RPMI8226 (cell line): ENCODE results near the gene NSL1.
"Not testable (repeated sequence)": the region's sequence is repeated elsewhere in the genome, so short reads cannot be mapped to it uniquely, and the experiment has no call there.

Experiments
- DNase-seq: peaks from one replicate; pipeline ENCODE4 v3.0.0-alpha.2; 2015

Gene NSL1

GRCh38 chr1:212746546-212746945, 45.0 kb downstream of the NSL1 start:
- no peak for DNase-seq

GRCh38 chr1:212745303-212745702, 46.3 kb downstream of the NSL1 start:
- no peak for DNase-seq

GRCh38 chr1:212743901-212744475, 47.6 kb downstream of the NSL1 start:
- DNase-seq: no peak

DNA sequence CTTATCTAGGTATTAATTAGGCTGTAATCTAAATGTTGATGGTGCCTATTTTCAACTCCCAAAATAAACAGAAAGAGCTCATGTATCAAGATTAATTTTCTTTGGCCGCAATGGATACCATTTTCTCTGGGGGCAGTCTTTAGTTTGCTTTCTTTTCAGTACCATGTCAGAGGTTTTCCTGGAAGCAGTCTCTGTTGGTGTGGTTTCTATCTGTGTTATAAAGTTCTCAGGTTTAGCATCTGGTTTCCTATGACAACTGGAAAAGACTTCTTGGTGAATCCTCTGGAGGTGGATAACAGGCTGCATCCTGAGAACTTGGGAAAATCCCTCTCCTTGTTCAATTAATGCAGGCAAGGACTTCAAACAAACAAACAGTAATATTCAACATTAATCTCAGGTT, 53.2 kb downstream of the NSL1 start:
- DNase-seq: no peak

DNA sequence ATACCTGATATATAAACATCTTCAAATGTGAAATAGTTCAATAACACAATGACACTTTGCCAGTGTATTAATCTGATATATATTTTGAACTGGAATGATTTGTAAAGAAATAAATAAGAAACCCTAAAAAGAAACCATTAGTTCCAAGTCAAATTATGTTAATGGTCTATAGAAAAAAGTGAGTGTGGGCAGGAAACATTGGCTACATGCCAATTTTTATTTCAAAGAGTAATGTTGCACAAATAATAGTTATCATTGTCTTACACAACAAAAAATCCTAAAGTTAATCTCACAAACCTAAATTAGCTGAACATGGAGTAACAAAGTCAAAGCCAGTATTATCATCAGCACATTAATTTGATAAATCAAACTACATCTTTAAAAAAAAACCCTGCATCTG, 54.0 kb downstream of the NSL1 start:
- DNase-seq: no peak

- DNase-seq: no peak
Observed at GRCh38 chr1:212733109-212733508, 58.5 kb downstream of the NSL1 start.

GRCh38 chr1:212731630-212732029, 59.9 kb downstream of the NSL1 start:
- no peak for DNase-seq

DNA sequence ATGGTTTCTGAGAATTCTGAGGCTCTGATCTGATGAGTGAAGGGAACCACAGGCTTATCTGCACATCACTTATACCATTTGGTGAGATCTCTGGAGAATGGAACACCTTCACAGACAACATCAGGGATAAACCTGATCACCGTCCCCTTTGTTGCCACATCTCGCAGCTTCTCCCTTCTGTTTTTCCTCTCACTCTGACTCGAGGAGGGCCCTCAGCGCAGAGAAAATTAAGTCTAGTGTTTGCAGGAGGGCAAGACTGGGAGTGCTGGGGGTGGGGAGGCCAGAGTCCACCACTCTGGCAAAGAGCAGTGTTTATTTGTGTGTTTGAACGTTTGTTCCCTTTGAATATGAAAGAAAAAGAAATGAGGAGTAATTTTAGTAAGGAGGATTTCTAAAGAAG, 63.0 kb downstream of the NSL1 start:
- no peak for DNase-seq

DNA sequence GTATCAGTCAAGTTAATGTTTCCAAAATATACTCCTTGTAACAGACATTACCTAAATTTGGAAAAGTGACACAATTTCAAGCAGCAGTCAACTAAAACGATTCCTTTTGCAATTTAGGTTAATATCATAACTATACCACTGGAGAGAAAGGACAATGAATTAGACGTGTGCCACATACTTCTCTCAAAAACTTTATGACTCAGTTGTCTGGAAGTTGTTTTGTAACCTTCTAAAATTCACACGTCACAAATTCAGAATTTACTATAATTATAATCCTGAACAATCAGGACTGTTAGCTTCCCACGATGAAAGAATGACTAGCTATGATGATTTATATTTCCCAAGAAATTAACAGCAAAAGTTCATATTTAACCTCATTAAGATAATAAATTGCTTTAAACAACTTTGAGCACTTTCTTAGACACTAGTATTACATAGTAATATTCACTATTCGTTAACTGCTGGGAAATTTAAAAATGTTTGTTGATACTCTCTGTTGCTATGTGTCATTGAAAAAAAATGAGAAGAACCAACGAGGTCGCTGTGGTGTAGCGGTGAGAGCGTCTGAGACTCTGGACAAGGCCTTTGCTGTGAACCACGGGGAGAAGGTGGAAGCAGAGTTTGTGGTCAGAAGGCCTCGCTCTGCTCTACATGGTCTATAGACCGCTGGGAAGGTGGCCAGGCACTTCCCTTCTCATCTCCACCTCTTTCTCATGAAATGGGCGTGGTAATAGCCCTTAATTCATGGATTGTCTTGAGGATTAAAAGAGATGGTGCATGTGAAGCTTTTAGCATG, 64.0 kb downstream of the NSL1 start:
- DNase-seq: no peak

DNA sequence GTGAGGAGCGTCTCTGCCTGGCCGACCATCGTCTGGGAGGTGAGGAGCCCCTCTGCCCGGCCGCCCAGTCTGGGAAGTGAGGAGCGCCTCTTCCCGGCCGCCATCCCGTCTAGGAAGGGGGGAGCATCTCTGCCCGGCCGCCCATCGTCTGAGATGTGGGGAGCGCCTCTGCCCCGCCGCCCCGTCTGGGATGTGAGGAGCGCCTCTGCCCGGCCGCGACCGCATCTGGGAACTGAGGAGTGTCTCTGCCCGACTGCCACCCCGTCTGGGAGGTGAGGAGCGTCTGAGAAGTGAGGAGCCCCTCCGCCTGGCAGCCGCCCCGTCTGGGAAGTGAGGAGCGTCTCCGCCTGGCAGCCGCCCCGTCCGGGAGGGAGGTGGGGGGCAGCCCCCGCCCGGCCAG, 66.9 kb downstream of the NSL1 start:
- not testable (repeated sequence) for DNase-seq

GRCh38 chr1:212722270-212722957, 69.2 kb downstream of the NSL1 start:
- no peak for DNase-seq

DNA sequence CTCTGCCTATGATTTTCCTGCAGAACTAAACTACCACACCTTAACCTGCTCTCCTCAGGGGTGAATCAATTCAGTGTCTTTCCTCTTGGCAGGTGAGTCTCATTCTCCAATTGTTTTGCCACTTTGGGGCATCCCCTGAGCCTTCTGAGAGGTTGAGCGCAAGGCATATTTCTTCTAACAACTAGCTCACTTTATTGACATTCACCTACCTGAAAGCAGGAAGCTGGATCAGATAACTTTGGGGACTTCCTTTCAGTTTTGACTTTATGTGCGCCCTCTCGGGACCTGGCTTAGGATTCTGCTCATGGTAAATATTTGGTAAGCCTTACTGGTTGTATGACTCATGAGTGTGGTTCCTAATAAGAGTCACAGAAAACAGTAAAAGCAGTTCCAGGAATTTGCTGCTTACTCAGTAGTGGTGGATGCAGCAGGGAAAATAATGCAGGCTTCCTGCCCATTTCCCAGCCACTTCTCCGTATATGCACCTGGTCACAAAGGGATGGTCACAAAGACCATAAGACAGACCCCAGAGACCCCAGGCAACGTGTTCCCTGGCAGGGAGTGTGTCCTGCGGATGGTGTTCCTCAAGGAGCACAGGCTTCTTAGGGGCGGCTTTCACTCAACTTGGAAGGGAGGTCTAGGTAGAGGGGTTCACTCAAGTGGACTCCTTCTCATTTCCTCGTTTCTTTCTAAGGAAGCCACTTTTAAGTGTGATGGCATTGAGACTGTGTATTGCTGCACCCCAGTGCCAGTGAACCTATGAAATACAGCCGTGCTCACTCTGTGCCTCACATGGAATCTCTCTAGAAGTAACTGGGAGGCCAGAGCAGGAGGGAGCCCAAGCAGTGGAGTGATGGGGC, 70.0 kb downstream of the NSL1 start:
- DNase-seq: no peak

GRCh38 chr1:212719633-212720032, 71.9 kb downstream of the NSL1 start:
- no peak for DNase-seq

- no peak for DNase-seq
Observed at GRCh38 chr1:212718499-212718898, 73.1 kb downstream of the NSL1 start.

DNA sequence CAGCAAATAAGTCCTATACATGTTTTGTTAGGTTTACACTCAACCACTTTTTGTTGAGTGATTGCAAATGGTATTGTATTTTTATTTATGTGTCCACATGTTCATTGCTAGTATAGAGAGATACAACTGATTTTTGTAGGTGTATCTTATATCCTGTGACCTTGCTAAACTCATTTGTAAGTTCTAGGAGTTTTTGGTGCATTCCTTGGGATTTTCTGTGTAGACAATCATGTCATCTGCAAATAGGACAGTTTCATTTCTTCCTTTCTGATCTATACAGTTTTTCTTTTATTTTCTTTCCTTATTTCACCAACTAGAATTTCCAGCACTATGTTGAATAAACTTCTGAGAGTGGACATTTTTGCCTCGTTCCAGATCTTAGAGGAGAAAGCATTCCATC, 75.4 kb downstream of the NSL1 start:
- no peak for DNase-seq

DNA sequence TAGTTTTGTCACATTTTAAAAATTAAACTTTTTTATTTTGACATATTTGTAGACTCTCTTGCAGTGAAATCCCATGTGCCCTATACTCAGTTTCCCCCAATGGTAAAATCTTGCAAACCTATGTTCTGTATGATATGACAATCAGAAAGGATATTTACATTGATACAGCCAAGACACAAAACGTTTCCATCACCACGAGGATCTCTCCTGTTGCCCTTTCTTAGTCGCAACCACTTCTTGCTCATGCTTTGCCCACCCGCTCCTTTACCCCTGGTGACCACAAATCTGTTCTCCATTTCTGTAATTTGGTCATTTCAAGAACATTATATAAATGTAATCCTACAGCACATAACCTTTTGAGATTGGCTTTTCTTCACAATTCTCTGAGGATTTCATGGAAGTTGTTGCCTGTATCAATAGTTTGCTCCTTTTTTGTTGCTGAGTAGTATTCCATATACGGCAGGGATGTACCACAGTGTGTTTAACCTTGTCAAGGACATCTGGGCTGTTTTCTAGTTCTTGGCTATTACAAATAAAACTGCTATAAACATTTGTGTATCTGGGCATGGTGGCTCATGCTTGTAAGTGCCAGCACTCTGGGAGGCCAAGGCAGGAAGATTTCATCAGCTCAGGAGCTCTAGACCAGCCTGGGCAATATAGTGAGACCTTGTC, 78.0 kb downstream of the NSL1 start:
- no peak for DNase-seq

DNA sequence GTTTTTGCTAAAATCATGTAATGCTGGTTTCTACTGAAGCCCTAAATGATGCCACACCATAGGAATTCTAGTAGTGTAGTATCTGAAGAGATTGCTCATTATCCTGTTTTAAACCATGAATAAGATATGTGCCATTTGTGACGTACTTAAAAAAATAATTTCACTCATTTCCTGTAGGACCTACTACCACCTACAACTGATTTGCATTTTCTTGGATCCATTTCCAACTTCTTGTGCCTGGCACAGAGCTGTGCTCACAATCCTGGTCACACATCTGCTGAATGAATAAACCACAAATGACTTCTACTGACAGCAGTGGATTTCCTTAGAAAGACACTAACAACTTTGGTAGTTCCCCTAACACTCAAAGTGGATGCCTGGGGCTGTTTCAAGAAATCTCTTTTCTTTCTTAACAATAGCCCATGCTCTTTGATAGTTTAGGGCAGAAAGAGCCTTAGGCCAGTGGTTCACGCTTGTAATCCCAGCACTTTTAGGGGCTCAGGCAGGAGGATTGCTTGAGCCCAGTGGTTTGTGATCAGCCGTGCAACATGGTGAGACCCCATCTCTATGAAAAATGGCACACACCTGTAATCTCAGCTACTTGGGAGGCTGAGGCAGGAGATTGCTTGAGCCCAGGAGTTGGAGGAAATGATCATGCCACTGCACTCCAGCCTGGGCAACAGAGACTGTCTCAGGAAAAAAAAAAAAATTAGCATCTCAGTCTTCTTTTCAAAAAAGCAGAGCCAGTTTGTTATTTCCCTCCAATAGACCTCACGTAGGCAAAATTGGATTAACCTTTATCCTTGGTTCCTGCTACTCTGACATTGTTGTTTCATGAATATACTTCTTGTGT, 78.9 kb downstream of the NSL1 start:
- no peak for DNase-seq

- not testable (repeated sequence) for DNase-seq
Observed at GRCh38 chr1:212711974-212712373, 79.6 kb downstream of the NSL1 start.

DNA sequence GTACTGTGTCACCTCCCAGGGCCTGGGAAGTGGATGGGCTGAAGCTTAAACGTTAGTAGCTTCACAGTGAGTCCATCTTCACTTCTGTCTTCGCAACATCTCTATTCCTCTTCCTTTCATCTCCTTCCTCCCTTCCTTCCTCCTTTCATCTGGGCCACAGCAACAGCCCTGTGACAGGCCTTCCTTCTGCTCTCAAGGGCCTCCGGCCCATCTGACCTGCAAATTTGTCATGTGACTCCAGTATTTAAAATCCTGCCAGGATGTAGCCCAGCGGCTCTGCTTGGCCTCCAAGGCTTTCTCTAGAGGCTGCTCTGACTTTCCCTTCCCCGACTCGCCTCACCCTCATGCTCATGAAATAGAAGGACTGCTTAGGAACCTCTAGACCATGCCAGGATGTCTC, 81.0 kb downstream of the NSL1 start:
- DNase-seq: no peak

- no peak for DNase-seq
Observed at GRCh38 chr1:212703991-212704564, 87.5 kb downstream of the NSL1 start.

DNA sequence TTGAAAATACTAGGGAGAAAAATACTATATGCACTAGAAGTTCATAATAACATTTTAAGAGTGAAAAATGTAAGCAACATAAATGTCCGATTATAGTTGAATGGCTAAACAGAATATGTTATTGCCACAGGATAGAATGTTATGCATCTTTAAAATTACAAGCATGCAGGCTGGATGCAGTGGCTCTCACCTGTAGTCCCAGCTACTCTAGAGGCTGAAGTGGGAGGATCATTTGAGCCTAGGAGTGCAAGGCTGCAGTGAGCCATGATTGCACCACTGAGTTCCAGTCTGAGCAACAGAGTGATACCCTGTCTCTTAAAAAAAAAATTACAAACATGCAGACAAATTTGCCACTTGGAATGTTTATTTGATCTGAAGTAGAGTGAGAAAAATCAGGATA, 88.9 kb downstream of the NSL1 start:
- DNase-seq: no peak
